Astrocyte (in vitro differentiated cells and primary cell): ENCODE data around the gene LYSET. TPM values are rescaled to one million over a fixed set of nuclear protein-coding genes. Genes with fewer than 3 reads are reported as not detected.
"Not testable (repeated sequence)": the region's sequence is repeated elsewhere in the genome, so short reads cannot be mapped to it uniquely, and the experiment has no call there.

Experiments used
- DNase-seq: peaks from one replicate; pipeline ENCODE4 v3.0.0-alpha.2; 2010; ENCODE audit warnings: low read depth
- FAIRE-seq: peaks from 2 replicates; lab custom pipeline; 2011; peaks lifted over from hg19 to GRCh38; lab: Jason Lieb, UNC
- H2AFZ ChIP-seq: 2 replicates; pipeline ENCODE4 v1.6.0; 2012; ENCODE audit warnings: low read depth, low read length, inconsistent platforms
- H3K27ac ChIP-seq: 2 replicates; pipeline ENCODE4 v1.5.1; 2011; ENCODE audit warnings: low read depth, low read length, inconsistent platforms
- H3K27me3 ChIP-seq: 2 replicates; pipeline ENCODE4 v1.6.0; 2011; ENCODE audit warnings: low read length, inconsistent platforms; ENCODE audit not compliant: insufficient read depth
- H3K36me3 ChIP-seq: 2 replicates; pipeline ENCODE4 v1.5.1; 2011; ENCODE audit warnings: low read length, inconsistent platforms; ENCODE audit not compliant: insufficient read depth
- H3K4me1 ChIP-seq: 2 replicates; pipeline ENCODE4 v1.5.1; 2011; ENCODE audit warnings: low read length, inconsistent platforms; ENCODE audit not compliant: insufficient read depth
- H3K4me2 ChIP-seq: 2 replicates; pipeline ENCODE4 v1.6.0; 2012; ENCODE audit warnings: low read length, inconsistent platforms
- H3K4me3 ChIP-seq: 2 replicates; pipeline ENCODE4 v1.5.1; 2011; ENCODE audit warnings: low read depth, mild to moderate bottlenecking, low read length, inconsistent platforms; ENCODE audit not compliant: insufficient read depth
- H3K79me2 ChIP-seq: 2 replicates; pipeline ENCODE4 v1.6.0; 2012; ENCODE audit warnings: mild to moderate bottlenecking, low read length, inconsistent platforms; ENCODE audit not compliant: insufficient read depth
- H3K9ac ChIP-seq: 2 replicates; pipeline ENCODE4 v1.6.0; 2012; ENCODE audit warnings: mild to moderate bottlenecking, low read length, inconsistent platforms
- H3K9me3 ChIP-seq: 2 replicates; pipeline ENCODE4 v1.5.1; 2012; ENCODE audit warnings: low read depth, mild to moderate bottlenecking, low read length, inconsistent platforms; ENCODE audit not compliant: insufficient read depth
- H4K20me1 ChIP-seq: 2 replicates; pipeline ENCODE4 v1.6.0; 2012; ENCODE audit warnings: low read length, inconsistent platforms; ENCODE audit not compliant: insufficient read depth
- H3K27ac Mint-ChIP-seq: one replicate; pipeline ENCODE4 v1.8.0; 2021; ENCODE audit warnings: mild to moderate bottlenecking, mixed read lengths; ENCODE audit not compliant: unreplicated experiment
- H3K27me3 Mint-ChIP-seq: one replicate; pipeline ENCODE4 v1.8.0; 2021; ENCODE audit warnings: low read depth, mixed read lengths; ENCODE audit not compliant: unreplicated experiment
- H3K36me3 Mint-ChIP-seq: one replicate; pipeline ENCODE4 v1.8.0; 2021; ENCODE audit warnings: low read depth, mixed read lengths; ENCODE audit not compliant: unreplicated experiment
- H3K4me1 Mint-ChIP-seq: one replicate; pipeline ENCODE4 v1.8.0; 2021; ENCODE audit warnings: low read depth, mixed read lengths; ENCODE audit not compliant: unreplicated experiment
- H3K4me3 Mint-ChIP-seq: one replicate; pipeline ENCODE4 v1.8.0; 2021; ENCODE audit warnings: mild to moderate bottlenecking, moderate library complexity, mixed read lengths; ENCODE audit not compliant: unreplicated experiment
- H3K9me3 Mint-ChIP-seq: one replicate; pipeline ENCODE4 v1.8.0; 2021; ENCODE audit warnings: mild to moderate bottlenecking, mixed read lengths; ENCODE audit not compliant: unreplicated experiment
- EZH2 ChIP-seq: IDR thresholded peaks from 2 replicates; pipeline ENCODE4 v1.6.1; 2012; ENCODE audit warnings: mild to moderate bottlenecking, low read length, inconsistent platforms; ENCODE audit not compliant: insufficient read depth
- total RNA-seq: library from RNA; stranded (reverse); gene quantifications from 2 replicates; pipeline ENCODE4 v1.2.1, GENCODE V29; 2021
- TF ChIP-seq, protein P1 (sequence below): IDR thresholded peaks from 2 replicates; pipeline ENCODE4 v1.5.1; 2011; ENCODE audit warnings: low read depth, mild to moderate bottlenecking, inconsistent platforms, low read length, moderate library complexity; ENCODE audit not compliant: insufficient read depth

Gene LYSET
- total RNA-seq, 1 donor from 2014 or later: 9.8 TPM

DNA sequence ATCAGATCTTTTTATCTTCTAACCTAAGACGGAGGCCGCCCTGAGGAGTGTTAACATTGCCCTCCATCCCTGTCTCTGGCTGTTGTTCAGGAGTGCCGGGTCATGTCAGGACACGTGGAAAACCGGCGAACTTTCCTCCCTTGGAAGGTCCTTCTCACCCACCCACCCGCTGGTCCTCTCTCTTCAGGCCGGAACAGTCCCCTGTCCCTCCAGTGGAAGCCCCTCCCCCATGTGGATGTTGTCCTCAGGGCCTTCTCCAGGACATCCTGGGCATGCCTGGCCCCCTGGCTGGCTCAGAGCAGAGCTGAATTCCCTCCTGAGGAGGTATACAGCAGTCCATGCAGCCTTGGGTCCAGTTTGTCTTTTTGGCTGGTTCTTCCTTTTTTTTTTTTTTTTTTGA is 49.1 kb upstream of the LYSET start:
- Histone ChIP-seq H3K79me2 (no peaks in the 10 kb centered on the region), H3K9ac (no peak overlapping the region), H3K27ac (no peak overlapping the region), H3K9me3 (no peaks in the 10 kb centered on the region), H3K36me3 (no peaks in the 10 kb centered on the region), H3K4me2 (no peak overlapping the region), H4K20me1 (no peaks in the 10 kb centered on the region), H3K27me3 (peaks cover 2% of the 10 kb centered on the region), H2AFZ (no peak overlapping the region), H3K4me1 (no peaks in the 10 kb centered on the region), H3K4me3 (no peak overlapping the region)
- DNase-seq: no peak
- peaks cover 23% of the 10 kb centered on the region for H3K27me3 Mint-ChIP-seq
- H3K36me3 Mint-ChIP-seq: no peaks in the 10 kb centered on the region
- H3K4me3 Mint-ChIP-seq: no peak overlapping the region
- no peaks in the 10 kb centered on the region for H3K9me3 Mint-ChIP-seq
- FAIRE-seq: no peak
- no peaks in the 10 kb centered on the region for H3K4me1 Mint-ChIP-seq
- TF ChIP-seq EZH2: no peak
- TF ChIP-seq, protein P1, sequence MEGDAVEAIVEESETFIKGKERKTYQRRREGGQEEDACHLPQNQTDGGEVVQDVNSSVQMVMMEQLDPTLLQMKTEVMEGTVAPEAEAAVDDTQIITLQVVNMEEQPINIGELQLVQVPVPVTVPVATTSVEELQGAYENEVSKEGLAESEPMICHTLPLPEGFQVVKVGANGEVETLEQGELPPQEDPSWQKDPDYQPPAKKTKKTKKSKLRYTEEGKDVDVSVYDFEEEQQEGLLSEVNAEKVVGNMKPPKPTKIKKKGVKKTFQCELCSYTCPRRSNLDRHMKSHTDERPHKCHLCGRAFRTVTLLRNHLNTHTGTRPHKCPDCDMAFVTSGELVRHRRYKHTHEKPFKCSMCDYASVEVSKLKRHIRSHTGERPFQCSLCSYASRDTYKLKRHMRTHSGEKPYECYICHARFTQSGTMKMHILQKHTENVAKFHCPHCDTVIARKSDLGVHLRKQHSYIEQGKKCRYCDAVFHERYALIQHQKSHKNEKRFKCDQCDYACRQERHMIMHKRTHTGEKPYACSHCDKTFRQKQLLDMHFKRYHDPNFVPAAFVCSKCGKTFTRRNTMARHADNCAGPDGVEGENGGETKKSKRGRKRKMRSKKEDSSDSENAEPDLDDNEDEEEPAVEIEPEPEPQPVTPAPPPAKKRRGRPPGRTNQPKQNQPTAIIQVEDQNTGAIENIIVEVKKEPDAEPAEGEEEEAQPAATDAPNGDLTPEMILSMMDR: no peak
- no peak overlapping the region for H3K27ac Mint-ChIP-seq

GRCh38 chr14:93136508-93136907 is 48.6 kb upstream of the LYSET start:
- not testable (repeated sequence) for H3K27ac ChIP-seq, DNase-seq, H3K36me3 Mint-ChIP-seq, H3K9me3 Mint-ChIP-seq, H3K4me3 Mint-ChIP-seq, H3K27ac Mint-ChIP-seq, H3K4me1 ChIP-seq, H3K4me3 ChIP-seq, FAIRE-seq, H3K9me3 ChIP-seq, H3K4me1 Mint-ChIP-seq, H3K27me3 ChIP-seq, H3K79me2 ChIP-seq, H3K9ac ChIP-seq, H3K36me3 ChIP-seq, H2AFZ ChIP-seq, H3K4me2 ChIP-seq, H4K20me1 ChIP-seq
- peaks cover 23% of the 10 kb centered on the region for H3K27me3 Mint-ChIP-seq

DNA sequence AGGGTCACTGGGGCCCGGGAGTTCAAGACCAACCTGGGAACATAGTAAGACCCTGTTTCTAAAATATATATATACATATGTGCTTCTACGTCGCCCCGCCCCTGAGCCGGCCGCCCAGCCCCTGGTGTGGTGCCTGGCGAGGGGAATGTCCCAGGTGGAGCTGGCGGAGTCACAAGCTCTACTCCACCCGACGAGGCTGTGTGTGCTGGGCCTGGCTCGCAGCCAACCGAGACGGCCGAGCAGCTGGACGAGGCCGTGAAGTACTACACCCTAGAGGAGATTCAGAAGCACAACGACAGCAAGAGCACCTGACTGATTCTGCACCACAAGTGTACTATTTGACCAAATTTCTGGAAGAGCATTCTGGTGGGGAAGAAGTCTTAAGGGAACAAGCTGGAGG is 47.3 kb upstream of the LYSET start:
- Histone ChIP-seq H2AFZ (no peak overlapping the region), H3K79me2 (no peaks in the 10 kb centered on the region), H3K27ac (no peak overlapping the region), H3K9ac (no peak overlapping the region), H4K20me1 (no peaks in the 10 kb centered on the region), H3K4me1 (no peaks in the 10 kb centered on the region), H3K36me3 (no peaks in the 10 kb centered on the region), H3K27me3 (peaks cover 2% of the 10 kb centered on the region), H3K4me2 (no peak overlapping the region), H3K9me3 (no peaks in the 10 kb centered on the region), H3K4me3 (no peak overlapping the region)
- TF ChIP-seq, protein P1: no peak
- no peak for TF ChIP-seq EZH2
- DNase-seq (no peak), FAIRE-seq (no peak)
- H3K27me3 Mint-ChIP-seq: peaks cover 23% of the 10 kb centered on the region
- H3K27ac Mint-ChIP-seq: no peak overlapping the region
- H3K4me1 Mint-ChIP-seq: no peaks in the 10 kb centered on the region
- H3K36me3 Mint-ChIP-seq: no peaks in the 10 kb centered on the region
- H3K4me3 Mint-ChIP-seq: no peak overlapping the region
- H3K9me3 Mint-ChIP-seq: no peaks in the 10 kb centered on the region
